Central memory CD8-positive, alpha-beta T cell (primary cell): Measurements from ENCODE around the gene DNAJC5G.
"Not testable (repeated sequence)": the region's sequence is repeated elsewhere in the genome, so short reads cannot be mapped to it uniquely, and the experiment has no call there.

Experiments used
- ATAC-seq: fragments of 150-1000 bp; cut with Tn5 transposase; replicated peaks from 2 replicates; pipeline ENCODE4 v1.10.0; 2022; ENCODE audit warnings: mild to moderate bottlenecking, moderate FRiP score, moderate number of reproducible peaks; ENCODE audit not compliant: poor library complexity, severe bottlenecking; ENCODE audit errors: extremely low read depth
- DNase-seq, 2 donors: peaks; one replicate each; pipeline ENCODE4 v3.0.0; 2021; ENCODE audit warnings: low spot score in 2 of 2
- H3K27ac Mint-ChIP-seq: one replicate; pipeline ENCODE4 v1.8.0; 2022; ENCODE audit warnings: low read depth, mild to moderate bottlenecking, moderate library complexity, mixed read lengths
- H3K27me3 Mint-ChIP-seq: one replicate; pipeline ENCODE4 v1.8.0; 2022; ENCODE audit warnings: mixed read lengths
- H3K36me3 Mint-ChIP-seq: one replicate; pipeline ENCODE4 v1.8.0; 2022; ENCODE audit warnings: mild to moderate bottlenecking, moderate library complexity, mixed read lengths; ENCODE audit not compliant: insufficient read depth
- H3K4me1 Mint-ChIP-seq: one replicate; pipeline ENCODE4 v1.8.0; 2022; ENCODE audit warnings: mixed read lengths
- H3K4me3 Mint-ChIP-seq: one replicate; pipeline ENCODE4 v1.8.0; 2022; ENCODE audit warnings: mild to moderate bottlenecking, moderate library complexity, mixed read lengths
- H3K9me3 Mint-ChIP-seq: one replicate; pipeline ENCODE4 v1.8.0; 2022; ENCODE audit warnings: mixed read lengths

Gene DNAJC5G

DNA sequence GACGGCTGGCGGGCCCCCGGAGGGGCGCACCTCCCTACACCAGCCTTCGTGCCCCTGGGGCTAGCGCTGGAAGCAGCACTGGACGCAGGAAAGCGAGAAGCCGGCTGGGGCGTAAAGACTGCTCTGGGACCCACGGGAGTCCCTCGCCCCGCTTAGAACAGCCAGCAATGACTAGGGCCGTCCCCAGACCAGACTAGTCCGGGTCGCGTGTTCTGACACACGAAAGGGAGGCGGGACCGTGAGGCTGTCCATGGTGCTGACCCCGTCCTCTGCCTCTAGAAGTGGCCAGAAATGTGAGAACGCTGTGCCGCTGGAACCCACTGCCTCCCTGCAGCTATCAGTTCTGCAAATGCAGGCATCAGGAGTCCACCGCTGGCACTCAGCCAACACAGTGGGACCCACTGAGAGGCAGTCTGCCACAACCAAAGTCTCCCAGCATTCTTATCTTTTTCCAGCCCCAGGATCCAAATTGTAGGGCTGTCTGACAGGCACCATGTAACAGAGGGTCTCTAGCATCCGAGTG is 33.2 kb downstream of the DNAJC5G start, which contains the start of gene UCN:
TSS of gene UCN (minus strand) at position 87 of the 523 bp plus-strand sequence. CDS start 550 bp downstream, outside the sequence.
- Mint-ChIP-seq H3K4me3 (peak within 1 kb of the TSS; percentile 53), H3K36me3 (peaks cover 10% of the 10 kb centered on the region)

DNA sequence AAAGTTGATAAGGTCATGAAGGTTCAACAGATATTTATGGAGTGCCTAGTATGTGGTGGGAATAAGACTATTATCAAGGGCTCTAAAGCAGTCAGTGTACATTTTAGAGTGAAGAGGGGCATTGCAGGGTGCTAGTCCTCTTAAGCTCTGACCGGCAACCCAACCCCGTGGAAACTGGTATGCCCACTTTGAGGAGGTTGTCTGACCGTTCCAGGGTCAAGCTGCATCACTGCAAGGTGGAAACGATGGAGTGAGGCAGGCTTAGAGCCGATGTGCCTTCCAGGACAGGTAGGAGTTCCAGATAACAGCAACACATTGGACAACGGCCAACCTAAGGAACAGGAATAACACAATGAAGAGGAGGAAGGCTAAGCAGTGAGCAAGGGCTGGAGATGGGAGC is 34.4 kb downstream of the DNAJC5G start:
- no peak overlapping the region for H3K4me3 Mint-ChIP-seq
- no peak overlapping the region for H3K27ac Mint-ChIP-seq
- peaks cover 10% of the 10 kb centered on the region for H3K36me3 Mint-ChIP-seq
- ATAC-seq, result no peak
- no peaks in the 10 kb centered on the region for H3K9me3 Mint-ChIP-seq
- no peak for DNase-seq
- peaks cover 27% of the 10 kb centered on the region for H3K27me3 Mint-ChIP-seq
- peaks cover 3% of the 10 kb centered on the region for H3K4me1 Mint-ChIP-seq

More for the DNA sequence above, 33.2 kb downstream of the DNAJC5G start, which contains the start of gene UCN:
- Mint-ChIP-seq H3K4me1 (no peaks in the 10 kb centered on the region), H3K27me3 (peaks cover 29% of the 10 kb centered on the region), H3K9me3 (no peaks in the 10 kb centered on the region), H3K27ac (no peak within 1 kb of the TSS)
- DNase-seq (no peak), ATAC-seq (no peak)

DNA sequence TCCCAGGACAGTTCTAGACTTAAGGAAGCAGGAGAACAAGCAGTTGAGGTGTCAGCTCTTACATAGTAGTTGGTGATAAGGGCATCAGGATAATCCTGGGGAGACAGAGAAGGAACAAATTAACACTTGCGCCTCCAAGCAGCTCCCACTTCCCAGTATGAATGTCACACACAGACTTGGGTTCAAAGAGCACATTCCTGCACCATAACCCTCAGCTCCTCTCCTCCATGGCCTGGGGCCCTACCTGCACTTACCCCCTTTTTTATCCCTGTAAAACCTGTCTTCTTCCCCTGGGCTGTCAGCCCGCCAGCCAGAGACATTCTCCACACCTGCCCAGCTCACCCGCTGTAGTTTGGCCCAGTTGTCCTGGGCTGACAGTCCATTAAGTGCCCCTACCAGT is 36.9 kb downstream of the DNAJC5G start:
- Mint-ChIP-seq H3K36me3 (peaks cover 7% of the 10 kb centered on the region), H3K9me3 (no peaks in the 10 kb centered on the region), H3K27me3 (peaks cover 2% of the 10 kb centered on the region), H3K4me1 (peaks cover 8% of the 10 kb centered on the region), H3K4me3 (no peak overlapping the region), H3K27ac (peak overlapping the region; percentile 72)
- DNase-seq (no peak), ATAC-seq (no peak)

DNA sequence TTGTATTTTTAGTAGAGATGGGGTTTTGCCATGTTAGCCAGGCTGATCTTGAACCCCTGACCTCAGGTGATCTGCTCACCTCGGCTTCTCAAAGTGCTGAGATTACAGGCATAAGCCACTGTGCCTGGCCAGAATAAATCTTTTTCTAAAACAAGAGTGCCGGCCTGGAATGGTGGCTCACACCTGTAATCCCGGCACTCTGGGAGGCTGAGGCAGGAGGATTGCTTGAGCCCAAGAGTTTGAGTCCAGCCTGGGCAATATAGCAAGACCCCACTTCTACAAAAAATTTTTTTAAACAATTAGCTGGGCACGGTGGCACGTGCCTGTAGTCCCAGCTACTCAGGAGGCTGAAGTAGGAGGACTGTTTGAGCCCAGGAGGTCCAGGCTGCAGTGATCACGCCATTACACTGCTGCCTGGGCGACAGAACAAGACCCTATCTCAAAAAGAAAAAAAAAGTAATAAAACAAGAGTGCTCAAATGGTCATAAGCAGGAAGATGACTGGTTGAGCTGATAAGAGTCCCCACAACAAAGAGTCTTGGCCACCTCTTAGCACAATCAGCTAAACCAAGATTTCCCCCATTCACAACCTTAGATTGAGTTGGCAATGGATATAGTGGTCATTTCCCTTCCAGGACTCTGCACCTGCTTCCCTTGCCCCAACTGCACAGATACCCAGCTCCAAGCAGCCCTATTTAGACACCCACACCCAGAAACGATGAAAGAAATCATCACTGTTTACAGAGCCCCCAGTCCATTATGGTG is 38.8 kb downstream of the DNAJC5G start:
- H3K36me3 Mint-ChIP-seq, result peaks cover 8% of the 10 kb centered on the region
- H3K4me3 Mint-ChIP-seq, result no peak overlapping the region
- no peak for ATAC-seq
- H3K9me3 Mint-ChIP-seq, result no peaks in the 10 kb centered on the region
- H3K4me1 Mint-ChIP-seq, result peaks cover 8% of the 10 kb centered on the region
- DNase-seq, result no peak
- H3K27ac Mint-ChIP-seq, result no peak overlapping the region
- no peaks in the 10 kb centered on the region for H3K27me3 Mint-ChIP-seq

DNA sequence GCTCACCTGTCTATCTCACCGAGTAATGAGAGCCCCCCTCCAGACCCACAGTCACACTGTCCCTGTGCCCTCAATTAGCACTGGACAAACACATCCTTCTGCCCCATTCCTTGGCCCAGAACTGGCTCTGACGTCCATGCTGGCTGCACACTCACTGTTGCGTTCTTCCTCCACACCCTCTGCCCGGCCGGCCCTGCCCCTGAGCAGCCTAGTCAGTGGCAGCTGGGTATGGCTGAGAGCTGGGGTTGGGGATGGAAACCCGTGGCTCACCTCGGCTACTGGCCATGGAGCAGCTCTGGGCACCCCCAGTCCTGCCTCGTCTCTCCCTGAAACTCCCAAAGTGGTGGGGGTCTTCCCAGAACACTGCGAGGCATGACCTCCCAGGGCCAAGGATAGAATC is 39.5 kb downstream of the DNAJC5G start:
- Mint-ChIP-seq H3K27me3 (no peaks in the 10 kb centered on the region), H3K27ac (no peak overlapping the region), H3K4me3 (no peak overlapping the region), H3K36me3 (peaks cover 9% of the 10 kb centered on the region), H3K4me1 (peaks cover 8% of the 10 kb centered on the region), H3K9me3 (no peaks in the 10 kb centered on the region)
- DNase-seq, result no peak
- no peak for ATAC-seq

DNA sequence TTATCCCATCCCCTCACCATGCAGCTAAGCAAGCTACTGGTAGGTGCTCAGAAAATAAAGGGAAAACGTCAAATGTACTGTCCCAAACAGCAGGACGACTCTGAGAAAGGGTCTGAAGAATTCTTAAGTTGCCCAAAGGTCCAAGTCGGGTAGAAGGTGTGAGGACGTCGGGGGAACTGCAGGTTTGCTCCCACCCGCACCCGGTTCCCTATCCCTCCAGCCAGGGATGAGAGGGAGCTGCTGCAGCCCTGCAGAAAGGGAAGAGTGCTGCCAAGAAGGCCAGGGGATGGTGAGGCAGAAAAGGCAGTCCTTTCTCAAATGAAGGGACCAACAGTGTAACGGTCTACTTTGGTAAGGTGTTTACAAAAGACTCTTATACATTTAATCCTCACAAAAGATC is 39.9 kb downstream of the DNAJC5G start:
- H3K27ac Mint-ChIP-seq, result no peak overlapping the region
- no peaks in the 10 kb centered on the region for H3K27me3 Mint-ChIP-seq
- ATAC-seq (no peak), DNase-seq (no peak)
- H3K4me3 Mint-ChIP-seq, result no peak overlapping the region
- peaks cover 10% of the 10 kb centered on the region for H3K36me3 Mint-ChIP-seq
- peaks cover 8% of the 10 kb centered on the region for H3K4me1 Mint-ChIP-seq
- H3K9me3 Mint-ChIP-seq, result no peaks in the 10 kb centered on the region

DNA sequence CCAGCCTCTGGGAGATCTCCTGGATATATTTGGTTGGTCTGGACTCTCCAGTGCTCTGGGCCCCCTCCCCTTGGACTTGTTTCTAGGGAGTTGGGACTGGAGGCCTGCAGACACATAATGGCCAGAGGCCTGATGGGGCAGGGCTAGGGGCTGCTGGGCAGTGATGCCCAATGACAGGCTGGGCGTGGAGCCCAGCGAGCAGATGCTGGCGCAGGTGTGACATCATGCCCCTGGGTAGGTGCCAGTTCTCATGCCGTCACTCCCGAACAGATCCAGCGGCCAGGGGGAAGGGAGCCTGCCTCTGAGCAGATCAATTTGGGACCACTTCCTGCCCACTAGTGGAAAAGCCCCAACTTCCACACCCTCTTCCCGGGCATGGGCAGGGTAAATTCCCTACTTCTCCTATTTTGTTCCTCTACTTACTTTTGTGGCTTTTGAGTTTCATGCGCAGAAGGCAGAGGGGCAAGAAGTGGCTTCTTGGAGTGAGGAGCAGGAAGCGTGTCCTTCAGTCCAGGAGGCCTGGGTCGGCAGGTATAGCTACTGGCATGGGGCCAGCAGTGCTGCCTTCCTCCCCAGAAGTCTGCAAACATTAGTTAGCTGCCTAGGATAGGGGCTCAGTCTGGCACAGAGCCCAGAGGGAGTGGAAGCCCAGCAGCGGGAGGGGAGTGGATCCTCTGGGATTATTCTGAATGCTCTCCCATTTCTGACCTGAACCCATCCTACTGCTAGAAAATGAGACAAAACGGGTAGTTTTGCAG is 41.6 kb downstream of the DNAJC5G start:
- ATAC-seq (no peak), DNase-seq (no peak)
- Mint-ChIP-seq H3K9me3 (no peaks in the 10 kb centered on the region), H3K27me3 (no peaks in the 10 kb centered on the region), H3K4me1 (peaks cover 15% of the 10 kb centered on the region), H3K27ac (no peak overlapping the region), H3K36me3 (peaks cover 9% of the 10 kb centered on the region), H3K4me3 (no peak overlapping the region)

DNA sequence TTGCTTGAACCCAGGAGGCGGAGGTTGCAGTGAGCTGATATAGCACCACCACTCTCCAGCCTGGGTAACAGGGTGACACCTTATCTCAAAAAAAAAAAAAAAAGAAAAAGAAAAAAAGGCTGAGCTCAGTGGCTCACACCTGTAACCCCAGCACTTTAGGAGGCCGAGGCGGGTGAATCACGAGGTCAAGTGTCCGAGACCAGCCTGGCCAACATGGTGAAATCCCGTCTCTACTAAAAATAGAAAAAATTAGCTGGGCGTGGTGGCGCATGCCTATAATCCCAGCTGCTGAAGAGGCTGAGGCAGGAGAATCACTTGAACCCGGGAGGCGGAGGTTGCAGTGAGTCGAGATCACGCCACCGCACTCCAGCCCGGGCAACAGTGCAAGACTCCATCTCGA is 44.6 kb downstream of the DNAJC5G start:
- peaks cover 16% of the 10 kb centered on the region for H3K36me3 Mint-ChIP-seq
- not testable (repeated sequence) for H3K27me3 Mint-ChIP-seq, H3K9me3 Mint-ChIP-seq, H3K27ac Mint-ChIP-seq, H3K4me3 Mint-ChIP-seq, ATAC-seq, DNase-seq
- H3K4me1 Mint-ChIP-seq, result peaks cover 33% of the 10 kb centered on the region

DNA sequence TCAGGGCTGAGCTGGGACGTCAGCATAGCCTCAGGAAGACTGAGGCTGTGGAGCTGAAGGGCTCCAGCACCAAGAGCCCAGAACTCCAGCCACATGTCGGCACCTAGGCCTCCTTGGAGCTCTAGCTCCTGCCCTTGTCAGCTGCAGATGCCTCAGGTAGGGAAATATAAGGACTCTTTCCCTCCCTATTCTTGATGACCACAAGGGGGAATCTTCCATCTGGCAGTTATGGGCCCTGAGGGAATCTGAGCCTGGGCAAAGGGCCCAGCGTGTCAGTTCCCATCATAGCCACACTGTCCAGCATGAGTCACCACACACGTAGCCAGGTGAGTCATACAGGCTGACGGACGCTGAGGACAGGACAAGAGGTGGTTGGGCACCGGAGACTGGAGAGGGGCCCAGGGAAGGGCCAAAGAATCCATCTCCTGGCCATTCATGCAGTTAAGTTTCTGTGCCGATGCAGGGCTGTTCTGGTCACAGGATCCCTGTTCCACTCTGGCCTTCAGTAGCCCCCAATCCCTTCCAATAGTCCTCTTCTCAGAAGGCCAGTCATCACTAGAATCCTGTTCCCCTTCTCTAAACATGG is 45.8 kb downstream of the DNAJC5G start:
- ATAC-seq (no peak), DNase-seq (no peak)
- H3K27ac Mint-ChIP-seq, result no peak overlapping the region
- H3K4me3 Mint-ChIP-seq, result no peak overlapping the region
- H3K9me3 Mint-ChIP-seq, result no peaks in the 10 kb centered on the region
- peaks cover 30% of the 10 kb centered on the region for H3K4me1 Mint-ChIP-seq
- H3K36me3 Mint-ChIP-seq, result peaks cover 16% of the 10 kb centered on the region
- H3K27me3 Mint-ChIP-seq, result no peaks in the 10 kb centered on the region

DNA sequence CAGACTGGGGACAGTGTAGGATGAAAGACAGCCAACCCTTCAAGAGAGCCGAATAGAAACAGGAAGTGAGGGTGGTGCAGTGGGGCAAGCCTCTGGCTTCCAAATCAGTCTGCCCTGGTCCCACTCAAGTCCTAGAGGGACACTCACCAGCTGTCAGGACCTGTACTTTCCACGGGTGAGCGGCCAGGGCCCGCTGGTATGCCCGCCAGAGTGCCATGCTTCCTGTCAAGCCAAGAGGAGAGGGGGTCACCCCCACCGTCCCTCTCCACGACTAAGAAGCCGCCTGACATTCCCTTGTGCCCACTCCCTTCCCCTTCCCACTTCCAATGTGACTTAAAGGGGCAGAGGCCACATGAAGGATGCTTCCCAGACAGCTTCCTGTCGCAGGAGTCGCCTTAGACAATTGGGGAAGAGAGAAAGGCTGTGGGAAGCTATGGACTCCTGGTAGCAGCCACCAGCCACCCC is 47.1 kb downstream of the DNAJC5G start:
- H3K27me3 Mint-ChIP-seq, result no peaks in the 10 kb centered on the region
- H3K4me3 Mint-ChIP-seq, result peak overlapping the region; percentile 100
- peaks cover 30% of the 10 kb centered on the region for H3K4me1 Mint-ChIP-seq
- ATAC-seq (peak; percentile 24), DNase-seq (no peak)
- H3K36me3 Mint-ChIP-seq, result peaks cover 23% of the 10 kb centered on the region
- peak overlapping the region; percentile 100 for H3K27ac Mint-ChIP-seq
- H3K9me3 Mint-ChIP-seq, result no peaks in the 10 kb centered on the region

DNA sequence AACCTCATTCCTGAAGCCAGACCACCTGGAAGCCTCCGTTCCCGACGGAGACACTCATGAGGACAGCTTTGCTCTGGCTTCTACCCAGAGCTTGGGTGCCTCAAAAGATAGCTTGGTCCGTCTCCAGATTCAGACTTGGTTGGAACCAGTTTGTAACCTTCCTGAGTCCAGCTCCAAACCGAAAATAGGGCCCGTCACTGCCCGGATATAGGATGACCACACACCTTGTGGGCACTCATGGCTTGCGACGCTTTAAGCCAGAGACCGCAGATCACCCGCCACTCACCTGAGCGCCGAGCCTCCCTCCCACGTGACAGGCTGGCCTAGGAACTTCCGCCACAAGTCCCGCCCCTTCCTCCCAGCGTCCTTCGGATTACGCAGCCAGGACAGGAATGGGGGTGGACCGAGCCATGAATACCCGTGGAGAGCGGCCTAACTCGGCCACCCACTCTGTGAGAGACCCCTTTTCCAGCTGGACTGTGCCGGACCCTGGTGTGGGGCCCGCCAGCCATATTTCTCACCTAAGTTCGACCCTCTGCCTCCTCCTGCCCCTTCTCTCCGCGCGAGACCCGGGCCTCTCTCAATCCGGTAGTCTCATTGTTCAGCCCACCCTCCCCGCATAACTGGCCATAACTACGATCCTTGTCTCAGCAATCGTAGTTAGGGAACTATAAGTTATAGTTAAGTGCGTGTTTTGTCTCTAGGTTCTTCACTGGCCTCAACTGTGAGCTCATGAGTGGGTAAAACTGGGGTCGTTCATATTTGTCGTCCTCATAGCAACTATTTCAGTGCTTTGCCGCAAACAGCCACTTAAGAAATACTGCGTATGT is 47.7 kb downstream of the DNAJC5G start, which contains the start of gene MPV17:
TSS of gene MPV17 (minus strand) at position 332 of the 830 bp plus-strand sequence. CDS start 580 bp downstream, outside the sequence.
- DNase-seq (peak; percentile 66 to 71), ATAC-seq (peak; percentile 97)
- Mint-ChIP-seq H3K4me1 (peaks cover 30% of the 10 kb centered on the region), H3K27ac (peak within 1 kb of the TSS; percentile 100), H3K4me3 (peak within 1 kb of the TSS; percentile 100), H3K36me3 (peaks cover 28% of the 10 kb centered on the region), H3K27me3 (no peaks in the 10 kb centered on the region), H3K9me3 (no peaks in the 10 kb centered on the region)
